Smooth muscle cell (in vitro differentiated cells): ENCODE data around the gene HMGB3. TPM values are rescaled to one million over a fixed set of nuclear protein-coding genes. Genes with fewer than 3 reads are reported as not detected.

Source experiments
- DNase-seq: peaks from one replicate; lab custom pipeline; 2025; ENCODE audit not compliant: unreplicated experiment; lab: John Stamatoyannopoulos, UW
- H2AFZ ChIP-seq: fragments of 200-600 bp; sonication (generic); 2 replicates; pipeline ENCODE4 v1.6.0; 2016; ENCODE audit warnings: antibody characterized with exemption, low read depth, mild to moderate bottlenecking
- H3F3A ChIP-seq: fragments of 200-600 bp; sonication (generic); 2 replicates; pipeline ENCODE4 v1.6.0; 2017; ENCODE audit warnings: antibody characterized with exemption, low read depth
- H3K27ac ChIP-seq: fragments of 200-600 bp; sonication (generic); 2 replicates; pipeline ENCODE4 v1.5.1; 2016; ENCODE audit warnings: low read depth, mild to moderate bottlenecking
- H3K27me3 ChIP-seq: fragments of 200-600 bp; sonication (generic); 2 replicates; pipeline ENCODE4 v1.6.1; 2016; ENCODE audit warnings: low read depth, mild to moderate bottlenecking
- H3K36me3 ChIP-seq: fragments of 200-600 bp; sonication (generic); 2 replicates; pipeline ENCODE4 v1.5.1; 2016; ENCODE audit warnings: low read depth
- H3K4me1 ChIP-seq: fragments of 200-600 bp; sonication (generic); 2 replicates; pipeline ENCODE4 v1.5.1; 2016; ENCODE audit warnings: low read depth
- H3K4me2 ChIP-seq: fragments of 200-600 bp; sonication (generic); 2 replicates; pipeline ENCODE4 v1.6.0; 2016; ENCODE audit warnings: mild to moderate bottlenecking
- H3K4me3 ChIP-seq: fragments of 200-600 bp; sonication (generic); 2 replicates; pipeline ENCODE4 v1.5.1; 2016; ENCODE audit warnings: mild to moderate bottlenecking
- H3K79me2 ChIP-seq: fragments of 200-600 bp; sonication (generic); 2 replicates; pipeline ENCODE4 v1.6.0; 2016; ENCODE audit warnings: low read depth, mild to moderate bottlenecking
- H3K9ac ChIP-seq: fragments of 200-600 bp; sonication (generic); 2 replicates; pipeline ENCODE4 v1.6.0; 2016; ENCODE audit warnings: low read depth
- H3K9me3 ChIP-seq: fragments of 200-600 bp; sonication (generic); replicated peaks from 2 replicates; pipeline ENCODE4 v1.5.1; 2016; ENCODE audit warnings: low read depth
- H4K20me1 ChIP-seq: fragments of 200-600 bp; sonication (generic); 2 replicates; pipeline ENCODE4 v1.6.0; 2016; ENCODE audit warnings: low read depth
- CTCF ChIP-seq: fragments of 200-600 bp; sonication (generic); IDR thresholded peaks from 2 replicates; pipeline ENCODE4 v1.5.1; 2017; ENCODE audit warnings: borderline replicate concordance, mild to moderate bottlenecking, antibody characterized with exemption; ENCODE audit not compliant: insufficient read depth, poor library complexity, severe bottlenecking
- WGBS: methylation state at CpG from one replicate; pipeline ENCODE4 v1.1.7; 2016; ENCODE audit warnings: low lambda C conversion rate; 5-methylcytosine and 5-hydroxymethylcytosine counted together
- polyA plus RNA-seq: library from polyadenylated mRNA; unstranded; fragments of >200 nt; fragmentation: Nextera tagmentation; extraction: Ambion mirVana; gene quantifications from 2 replicates; pipeline ENCODE4 v1.2.1, GENCODE V29; 2016
- total RNA-seq: library from RNA; depleted of rRNA; stranded (reverse); fragments of >200 nt; gene quantifications from 2 replicates; pipeline ENCODE4 v1.2.3, GENCODE V29; 2014

HMGB3 gene
- total and polyA plus RNA-seq, 2 experiments from 2014 or later = 25.4 to 68.2 TPM

GRCh38 chrX:151009582-151009981 lies 26.4 kb downstream of the HMGB3 start:
- Histone ChIP-seq H4K20me1 (no peaks in the 10 kb centered on the region), H3K4me3 (no peak overlapping the region), H3F3A (no peaks in the 10 kb centered on the region), H3K4me1 (no peaks in the 10 kb centered on the region), H3K27ac (no peak overlapping the region), H3K9me3 (no peaks in the 10 kb centered on the region), H3K36me3 (no peaks in the 10 kb centered on the region), H3K9ac (no peak overlapping the region), H3K4me2 (no peak overlapping the region), H3K27me3 (no peaks in the 10 kb centered on the region), H2AFZ (no peak overlapping the region), H3K79me2 (no peaks in the 10 kb centered on the region)
- no peak for TF ChIP-seq CTCF
- WGBS = 70% methylated on average over 2 of the region's 2 CpGs
- no peak for DNase-seq

GRCh38 chrX:151013164-151013743 lies 30.1 kb downstream of the HMGB3 start:
- no peak for DNase-seq
- Histone ChIP-seq H3K27ac (no peak overlapping the region), H2AFZ (no peak overlapping the region), H3K9ac (no peak overlapping the region), H3K4me2 (no peak overlapping the region), H3K27me3 (no peaks in the 10 kb centered on the region), H3K4me1 (no peaks in the 10 kb centered on the region), H3K4me3 (no peak overlapping the region), H3K79me2 (no peaks in the 10 kb centered on the region), H4K20me1 (no peaks in the 10 kb centered on the region), H3K36me3 (no peaks in the 10 kb centered on the region), H3K9me3 (no peaks in the 10 kb centered on the region), H3F3A (no peaks in the 10 kb centered on the region)
- 74% methylated on average over 5 of the region's 5 CpGs for WGBS
- TF ChIP-seq CTCF = no peak

- no peak for TF ChIP-seq CTCF
- Histone ChIP-seq H3K27ac (no peak overlapping the region), H3K9me3 (no peaks in the 10 kb centered on the region), H3K9ac (no peak overlapping the region), H3K4me1 (no peaks in the 10 kb centered on the region), H3K4me2 (no peak overlapping the region), H3K27me3 (no peaks in the 10 kb centered on the region), H3K79me2 (no peaks in the 10 kb centered on the region), H3K4me3 (no peak overlapping the region), H3K36me3 (no peaks in the 10 kb centered on the region), H2AFZ (no peak overlapping the region), H4K20me1 (no peaks in the 10 kb centered on the region), H3F3A (no peaks in the 10 kb centered on the region)
- no peak for DNase-seq
- WGBS = 69% methylated on average over 4 of the region's 4 CpGs
Observed at GRCh38 chrX:151015684-151016083, 32.5 kb downstream of the HMGB3 start.

- Histone ChIP-seq H2AFZ (no peak overlapping the region), H3K27ac (no peak overlapping the region), H3K9ac (no peak overlapping the region), H3K27me3 (no peaks in the 10 kb centered on the region), H3F3A (no peaks in the 10 kb centered on the region), H3K4me2 (no peak overlapping the region), H3K4me3 (no peak overlapping the region), H3K79me2 (no peaks in the 10 kb centered on the region), H3K9me3 (no peaks in the 10 kb centered on the region), H4K20me1 (no peaks in the 10 kb centered on the region), H3K36me3 (no peaks in the 10 kb centered on the region), H3K4me1 (no peaks in the 10 kb centered on the region)
- DNase-seq = no peak
- 38% methylated on average over 2 of the region's 2 CpGs for WGBS
- TF ChIP-seq CTCF = no peak
Observed at GRCh38 chrX:151019856-151020255, 36.7 kb downstream of the HMGB3 start.
